Esophagus squamous epithelium (tissue), 5 donors: ENCODE data around the gene CCDC144A. TPM values are rescaled to one million over a fixed set of nuclear protein-coding genes. Genes with fewer than 3 reads are reported as not detected.
"Not testable (repeated sequence)": the region's sequence is repeated elsewhere in the genome, so short reads cannot be mapped to it uniquely, and the experiment has no call there.

Experiments used
- DNase-seq: peaks from one replicate; lab custom pipeline; 2025; lab: John Stamatoyannopoulos, UW
- H3K27ac ChIP-seq, 4 donors: fragments of 200-600 bp; sonication (generic); one replicate each; pipeline ENCODE4 v1.5.1; 2016 to 2019; ENCODE audit warnings: mild to moderate bottlenecking in 1 of 4
- H3K27me3 ChIP-seq, 4 donors: fragments of 200-600 bp; sonication (generic); 1 replicate in 3 of 4; 2 replicates in 1 of 4; pipeline versions ENCODE4 v1.5.1 to v1.6.0; 2017 to 2021; ENCODE audit warnings: antibody characterized with exemption in 1 of 4
- H3K36me3 ChIP-seq, 3 donors: fragments of 200-600 bp; sonication (generic); one replicate each; pipeline ENCODE4 v1.5.1; 2016 to 2019
- H3K4me1 ChIP-seq, 3 donors: fragments of 200-600 bp; sonication (generic); one replicate each; pipeline ENCODE4 v1.5.1; 2017 to 2019
- H3K4me3 ChIP-seq, 4 donors: fragments of 200-600 bp; sonication (generic); 1 replicate in 3 of 4; 2 replicates in 1 of 4; pipeline ENCODE4 v1.5.1; 2016 to 2019; ENCODE audit warnings: mild to moderate bottlenecking in 2 of 4, moderate library complexity in 1 of 4
- H3K9me3 ChIP-seq, 3 donors: fragments of 200-600 bp; sonication (generic); one replicate each; pipeline ENCODE4 v1.5.1; 2016 to 2019
- CTCF ChIP-seq, 6 experiments: fragments of 450-650 bp in 4 of 6; fragments of 200-600 bp in 2 of 6; sonication (generic) in 2 of 6; IDR thresholded peaks; one replicate each; pipeline ENCODE4 v1.5.1; 2016 to 2019; ENCODE audit warnings: antibody characterized with exemption in 6 of 6, mild to moderate bottlenecking in 4 of 6, moderate library complexity in 4 of 6
- POLR2A ChIP-seq, 4 donors: fragments of 450-650 bp; IDR thresholded peaks; one replicate each; pipeline ENCODE4 v1.6.1; 2017; ENCODE audit warnings: antibody characterized with exemption in 4 of 4, mild to moderate bottlenecking in 4 of 4, moderate library complexity in 3 of 4
- WGBS, 2 donors: methylation state at CpG; one replicate each; pipeline ENCODE4 v1.1.5; 2018; 5-methylcytosine and 5-hydroxymethylcytosine counted together
- intact Hi-C: fragments of 100-400 bp; cut with DNase I; formaldehyde crosslinking; loops from one replicate; pipeline ENCODE4 v1.15.0; 2022
- total RNA-seq, 4 donors: library from RNA; depleted of rRNA; stranded (reverse); fragments of >200 nt; gene quantifications; one replicate each; pipeline ENCODE4 v1.1.0, GENCODE V29; 2016
- donor health status: DM: yes; HTN: yes; CAD: no.

The CCDC144A gene
- total RNA-seq, 4 donors from 2014 or later = 0.11 to 8.6 (median 0.40) TPM

GRCh38 chr17:16810236-16810635, 120.2 kb downstream of the CCDC144A start:
- peaks cover 0 to 12% (median 0%) of the 10 kb centered on the region in 4 donors for H3K27me3 ChIP-seq
- intact Hi-C loops, H3K9me3 ChIP-seq, DNase-seq, H3K36me3 ChIP-seq, H3K27ac ChIP-seq, H3K4me1 ChIP-seq, H3K4me3 ChIP-seq: not testable (repeated sequence)
- WGBS, 2 donors = 85 to 100% methylated on average over 1 to 3 of the region's 5 CpGs

GRCh38 chr17:16812126-16812525, 122.1 kb downstream of the CCDC144A start:
- H3K9me3 ChIP-seq, H3K27ac ChIP-seq, H3K4me3 ChIP-seq, intact Hi-C loops, DNase-seq, H3K4me1 ChIP-seq, H3K36me3 ChIP-seq: not testable (repeated sequence)
- H3K27me3 ChIP-seq = peaks cover 0 to 16% (median 0%) of the 10 kb centered on the region in 4 donors
- 15% methylated on average over 6 of the region's 7 CpGs; no CpG with 5 or more reads in 1 of the 2 donors for WGBS, 2 donors

- TF ChIP-seq CTCF (IDR thresholded peaks at IDR 0.05) (no peak), POLR2A (IDR thresholded peaks at IDR 0.05) (no peak)
- H3K9me3 ChIP-seq = no peaks in the 10 kb centered on the region
- WGBS, 2 donors = 80 to 87% methylated on average over 1 to 5 of the region's 7 CpGs
- H3K36me3 ChIP-seq = no peaks in the 10 kb centered on the region
- H3K4me1 ChIP-seq = peaks cover 0 to 8% (median 0%) of the 10 kb centered on the region in 3 donors
- H3K27me3 ChIP-seq = peaks cover 0 to 16% (median 0%) of the 10 kb centered on the region in 4 donors
- intact Hi-C loops = no loop called here
- H3K27ac ChIP-seq = no peak overlapping the region
- no peak overlapping the region for H3K4me3 ChIP-seq
- DNase-seq = no peak
Observed at GRCh38 chr17:16814439-16814838, 124.4 kb downstream of the CCDC144A start.

GRCh38 chr17:16817201-16817600, 127.2 kb downstream of the CCDC144A start:
- TF ChIP-seq POLR2A (IDR thresholded peaks at IDR 0.05) = no peak
- TF ChIP-seq CTCF (IDR thresholded peaks at IDR 0.05) = no peak
- Histone ChIP-seq H3K4me3 (no peak overlapping the region), H3K27ac (no peak overlapping the region), H3K4me1 (peaks cover 0 to 30% (median 0%) of the 10 kb centered on the region in 3 donors), H3K36me3 (no peaks in the 10 kb centered on the region), H3K27me3 (peaks cover 0 to 12% (median 0%) of the 10 kb centered on the region in 4 donors), H3K9me3 (no peaks in the 10 kb centered on the region)
- intact Hi-C loops = no loop called here
- 86% methylated on average over 7 of the region's 7 CpGs; no CpG with 5 or more reads in 1 of the 2 donors for WGBS, 2 donors
- DNase-seq = no peak

GRCh38 chr17:16817940-16818339, 127.9 kb downstream of the CCDC144A start:
- H3K4me3 ChIP-seq, intact Hi-C loops, DNase-seq, H3K9me3 ChIP-seq, H3K27ac ChIP-seq, H3K36me3 ChIP-seq: not testable (repeated sequence)
- peaks cover 0 to 30% (median 0%) of the 10 kb centered on the region in 3 donors for H3K4me1 ChIP-seq
- peaks cover 0 to 12% (median 0%) of the 10 kb centered on the region in 4 donors for H3K27me3 ChIP-seq
- 76 to 91% methylated on average over 3 to 7 of the region's 7 CpGs for WGBS, 2 donors

GRCh38 chr17:16818340-16818739, 128.3 kb downstream of the CCDC144A start:
- Histone ChIP-seq H3K36me3 (no peaks in the 10 kb centered on the region), H3K9me3 (no peaks in the 10 kb centered on the region), H3K27ac (no peak overlapping the region), H3K4me3 (no peak overlapping the region), H3K4me1 (peaks cover 0 to 31% (median 0%) of the 10 kb centered on the region in 3 donors), H3K27me3 (peaks cover 0 to 12% (median 0%) of the 10 kb centered on the region in 4 donors)
- 80% methylated on average over 5 of the region's 5 CpGs; no CpG with 5 or more reads in 1 of the 2 donors for WGBS, 2 donors
- intact Hi-C loops = no loop called here
- DNase-seq = no peak
- TF ChIP-seq POLR2A (IDR thresholded peaks at IDR 0.05) (no peak), CTCF (IDR thresholded peaks at IDR 0.05) (no peak)
